Stimulated activated CD8-positive, alpha-beta memory T cell treated with anti-CD3 and anti-CD28 coated beads, Interleukin-4, amount 100 ng/mL, for 4 hours (primary cell): ENCODE results near the gene MEG3.

Source experiments
- DNase-seq, 2 donors: peaks; one replicate each; pipeline ENCODE4 v3.0.0-alpha.2; 2020; ENCODE audit warnings: low read depth in 2 of 2, low spot score in 1 of 2

Gene MEG3

GRCh38 chr14:100830681-100831080 lies 4.8 kb downstream of the MEG3 start:
- DNase-seq: no peak

- no peak for DNase-seq
Observed at GRCh38 chr14:100832311-100832960, 6.5 kb downstream of the MEG3 start.

- DNase-seq: no peak
Observed at GRCh38 chr14:100834082-100834793, 8.3 kb downstream of the MEG3 start.

GRCh38 chr14:100834794-100835547 lies 9.1 kb downstream of the MEG3 start:
- DNase-seq: no peak

GRCh38 chr14:100835548-100836310 lies 9.8 kb downstream of the MEG3 start:
- DNase-seq: no peak

GRCh38 chr14:100836311-100836805 lies 10.4 kb downstream of the MEG3 start:
- no peak for DNase-seq

GRCh38 chr14:100836941-100837804 lies 11.3 kb downstream of the MEG3 start:
- no peak for DNase-seq

GRCh38 chr14:100837805-100838350 lies 12.0 kb downstream of the MEG3 start:
- DNase-seq: no peak

GRCh38 chr14:100838493-100839314 lies 12.8 kb downstream of the MEG3 start:
- no peak for DNase-seq

GRCh38 chr14:100839315-100839585 lies 13.3 kb downstream of the MEG3 start:
- no peak for DNase-seq

GRCh38 chr14:100839681-100840111 lies 13.8 kb downstream of the MEG3 start:
- no peak for DNase-seq

GRCh38 chr14:100840286-100841065 lies 14.6 kb downstream of the MEG3 start:
- DNase-seq: no peak

GRCh38 chr14:100841066-100841760 lies 15.3 kb downstream of the MEG3 start:
- no peak for DNase-seq

GRCh38 chr14:100841761-100842403 lies 16.0 kb downstream of the MEG3 start:
- no peak for DNase-seq

- DNase-seq: no peak
Observed at GRCh38 chr14:100842799-100843198, 16.9 kb downstream of the MEG3 start.

GRCh38 chr14:100844082-100844408 lies 18.1 kb downstream of the MEG3 start:
- DNase-seq: no peak

- no peak for DNase-seq
Observed at GRCh38 chr14:100844421-100844820, 18.5 kb downstream of the MEG3 start.

- no peak for DNase-seq
Observed at GRCh38 chr14:100844846-100845245, 18.9 kb downstream of the MEG3 start.
